Transverse colon (tissue), 4 donors: ENCODE measurements around the gene HMX1. TPM values are rescaled to one million over a fixed set of nuclear protein-coding genes. Genes with fewer than 3 reads are reported as not detected.

Experiments
- DNase-seq: peaks from one replicate; pipeline ENCODE4 v3.0.0-alpha.2; 2019
- H3K27ac ChIP-seq, 4 donors: fragments of 200-600 bp; sonication (generic); 2 replicates each; pipeline ENCODE4 v1.5.1; 2016 to 2018; ENCODE audit warnings: inconsistent platforms in 4 of 4
- H3K27me3 ChIP-seq: fragments of 200-600 bp; sonication (generic); 2 replicates; pipeline ENCODE4 v1.5.1; 2017; ENCODE audit warnings: inconsistent platforms
- H3K36me3 ChIP-seq, 4 donors: fragments of 200-600 bp; sonication (generic); 2 replicates each; pipeline ENCODE4 v1.5.1; 2017 to 2019; ENCODE audit warnings: inconsistent platforms in 4 of 4
- H3K4me1 ChIP-seq, 4 donors: fragments of 200-600 bp; sonication (generic); 2 replicates each; pipeline ENCODE4 v1.5.1; 2017 to 2020; ENCODE audit warnings: inconsistent platforms in 4 of 4
- H3K4me3 ChIP-seq, 4 donors: fragments of 200-600 bp; sonication (generic); 1 replicate in 1 of 4; 2 replicates in 3 of 4; pipeline versions ENCODE4 v1.5.1 to v1.6.1; 2017 to 2019; ENCODE audit warnings: inconsistent platforms in 4 of 4
- H3K9me3 ChIP-seq, 2 donors: fragments of 200-600 bp; sonication (generic); 2 replicates each; pipeline ENCODE4 v1.5.1; 2017 to 2019; ENCODE audit warnings: inconsistent platforms in 2 of 2
- EP300 ChIP-seq: sonication (generic); formaldehyde crosslinking; IDR thresholded peaks from one replicate; pipeline ENCODE4 v1.6.1; 2017; ENCODE audit warnings: antibody characterized with exemption, low read depth
- POLR2A ChIP-seq: fragments of 450-650 bp; IDR thresholded peaks from one replicate; pipeline ENCODE4 v1.6.1; 2016; ENCODE audit warnings: antibody characterized with exemption, mild to moderate bottlenecking, moderate library complexity
- POLR2AphosphoS5 ChIP-seq, 3 donors: sonication (generic); formaldehyde crosslinking; IDR thresholded peaks; one replicate each; pipeline ENCODE4 v1.6.1; 2016; ENCODE audit warnings: antibody characterized with exemption in 3 of 3
- WGBS, 2 donors: methylation state at CpG; one replicate each; pipeline ENCODE4 v1.1.5; 2018; ENCODE audit warnings: low coverage in 1 of 2; 5-methylcytosine and 5-hydroxymethylcytosine counted together
- in situ Hi-C, 4 donors: fragments of 200-750 bp; cut with MboI; loops; one replicate each; pipeline versions ENCODE4 v1.15.0 to v1.15.1; 2017; ENCODE audit warnings: low sequenced_read_pairs in 3 of 4, low pct_ligation_motif_present in 1 of 4, low pct_unique_long_range_greater_than_20kb in 1 of 4
- intact Hi-C: fragments of 100-400 bp; cut with DNase I; formaldehyde crosslinking; loops from one replicate; pipeline ENCODE4 v1.15.1; 2023; ENCODE audit warnings: low total_unique reads
- total RNA-seq, 4 donors: library from RNA; depleted of rRNA; stranded (reverse); fragments of >200 nt; gene quantifications; one replicate each; pipeline ENCODE4 v1.1.0, GENCODE V29; 2016
- TF ChIP-seq, protein P1 (sequence below), 5 experiments: fragments of 200-600 bp in 3 of 5; fragments of 450-650 bp in 2 of 5; sonication (generic) in 3 of 5; IDR thresholded peaks; 1 replicate in 2 of 5; 2 replicates in 3 of 5; pipeline ENCODE4 v1.5.1; 2016 to 2017; ENCODE audit warnings: antibody characterized with exemption in 5 of 5, inconsistent platforms in 3 of 5, mild to moderate bottlenecking in 2 of 5, moderate library complexity in 1 of 5

The HMX1 gene
- total RNA-seq, 4 donors from 2014 or later = not detected

DNA sequence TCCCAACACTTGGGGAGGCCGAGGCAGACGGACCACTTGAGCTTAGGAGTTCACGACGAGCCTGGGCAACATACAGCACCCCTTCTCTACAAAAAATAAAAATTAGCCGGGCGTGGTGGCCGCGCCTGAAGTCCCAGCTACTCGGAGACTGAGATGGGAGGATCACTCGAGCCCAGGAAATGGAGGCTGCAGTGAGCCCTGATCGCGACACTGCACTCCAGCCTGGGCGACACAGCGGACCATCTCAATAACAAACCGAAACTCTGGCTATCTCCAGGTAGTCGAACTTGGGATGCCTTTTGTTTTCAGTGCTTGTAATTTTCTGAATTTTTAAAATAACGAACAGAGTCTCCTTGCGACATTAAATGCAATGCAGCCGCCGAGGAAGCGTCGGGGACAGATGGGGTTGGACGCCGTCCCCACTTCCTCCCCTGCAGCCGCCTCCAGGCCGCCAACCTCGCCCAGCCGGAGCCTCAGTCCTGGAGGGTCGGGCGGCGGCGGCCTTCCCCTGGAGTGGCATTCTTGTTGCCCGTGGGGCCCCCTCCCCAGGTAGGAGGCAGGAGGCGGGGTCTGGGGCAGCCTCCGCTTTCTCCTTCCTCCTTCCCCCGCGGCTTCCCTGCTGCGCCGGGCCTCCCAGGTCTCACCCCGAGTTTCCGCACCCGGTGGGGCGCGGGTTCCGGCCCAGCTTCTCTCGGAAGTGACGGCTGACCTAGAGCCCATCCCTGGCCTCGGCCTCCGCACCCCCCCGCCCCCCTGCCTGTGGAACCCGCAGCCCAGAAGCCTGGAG is 14.6 kb downstream of the HMX1 start:
- Histone ChIP-seq H3K27me3 (peaks cover 99% of the 10 kb centered on the region), H3K4me3 (peak overlapping the region in 1 of 4 donors; percentile 36), H3K27ac (no peak overlapping the region), H3K9me3 (no peaks in the 10 kb centered on the region), H3K36me3 (no peaks in the 10 kb centered on the region), H3K4me1 (peaks cover 0 to 25% (median 19%) of the 10 kb centered on the region in 4 donors)
- TF ChIP-seq, protein P1, sequence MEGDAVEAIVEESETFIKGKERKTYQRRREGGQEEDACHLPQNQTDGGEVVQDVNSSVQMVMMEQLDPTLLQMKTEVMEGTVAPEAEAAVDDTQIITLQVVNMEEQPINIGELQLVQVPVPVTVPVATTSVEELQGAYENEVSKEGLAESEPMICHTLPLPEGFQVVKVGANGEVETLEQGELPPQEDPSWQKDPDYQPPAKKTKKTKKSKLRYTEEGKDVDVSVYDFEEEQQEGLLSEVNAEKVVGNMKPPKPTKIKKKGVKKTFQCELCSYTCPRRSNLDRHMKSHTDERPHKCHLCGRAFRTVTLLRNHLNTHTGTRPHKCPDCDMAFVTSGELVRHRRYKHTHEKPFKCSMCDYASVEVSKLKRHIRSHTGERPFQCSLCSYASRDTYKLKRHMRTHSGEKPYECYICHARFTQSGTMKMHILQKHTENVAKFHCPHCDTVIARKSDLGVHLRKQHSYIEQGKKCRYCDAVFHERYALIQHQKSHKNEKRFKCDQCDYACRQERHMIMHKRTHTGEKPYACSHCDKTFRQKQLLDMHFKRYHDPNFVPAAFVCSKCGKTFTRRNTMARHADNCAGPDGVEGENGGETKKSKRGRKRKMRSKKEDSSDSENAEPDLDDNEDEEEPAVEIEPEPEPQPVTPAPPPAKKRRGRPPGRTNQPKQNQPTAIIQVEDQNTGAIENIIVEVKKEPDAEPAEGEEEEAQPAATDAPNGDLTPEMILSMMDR (IDR thresholded peaks at IDR 0.05) = no peak
- TF ChIP-seq EP300 (no peak), POLR2AphosphoS5 (IDR thresholded peaks at IDR 0.05) (no peak), POLR2A (no peak)
- WGBS, 2 donors = 8% methylated on average over 38 of the region's 51 CpGs; no CpG with 5 or more reads in 1 of the 2 donors
- in situ Hi-C loops (no loop called here), intact Hi-C loops (no loop called here)
- DNase-seq = no peak

DNA sequence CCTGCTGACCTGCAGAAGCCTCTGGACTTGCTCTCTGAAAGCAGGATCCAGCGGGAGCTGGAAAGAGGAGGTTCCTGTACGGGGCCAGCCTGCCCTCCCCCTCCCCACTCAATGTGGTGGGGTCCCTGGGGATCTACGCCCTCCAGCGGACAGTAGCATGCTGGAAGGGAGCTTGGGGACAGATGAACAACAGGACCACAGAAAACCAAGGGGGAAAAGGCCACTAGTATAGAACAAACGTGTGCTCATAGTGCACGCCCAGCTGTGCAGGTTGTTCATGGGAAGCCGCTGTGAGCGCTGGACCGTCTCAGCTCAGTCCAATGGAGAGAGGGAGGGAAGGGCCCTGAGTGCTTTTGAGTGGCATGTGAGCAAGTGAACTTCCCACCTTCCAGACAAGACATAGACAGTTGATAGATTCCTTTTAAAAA is 15.8 kb downstream of the HMX1 start:
- Histone ChIP-seq H3K27me3 (peaks cover 87% of the 10 kb centered on the region), H3K27ac (no peak overlapping the region), H3K36me3 (no peaks in the 10 kb centered on the region), H3K4me1 (peaks cover 0 to 16% (median 11%) of the 10 kb centered on the region in 4 donors), H3K4me3 (no peak overlapping the region), H3K9me3 (no peaks in the 10 kb centered on the region)
- WGBS, 2 donors = 6 to 20% methylated on average over 1 to 9 of the region's 9 CpGs
- DNase-seq = no peak
- in situ Hi-C loops = no loop called here
- TF ChIP-seq POLR2AphosphoS5 (IDR thresholded peaks at IDR 0.05) (no peak), EP300 (no peak), POLR2A (no peak)
- TF ChIP-seq, protein P1 (IDR thresholded peaks at IDR 0.05) = no peak
- intact Hi-C loops = no loop called here

DNA sequence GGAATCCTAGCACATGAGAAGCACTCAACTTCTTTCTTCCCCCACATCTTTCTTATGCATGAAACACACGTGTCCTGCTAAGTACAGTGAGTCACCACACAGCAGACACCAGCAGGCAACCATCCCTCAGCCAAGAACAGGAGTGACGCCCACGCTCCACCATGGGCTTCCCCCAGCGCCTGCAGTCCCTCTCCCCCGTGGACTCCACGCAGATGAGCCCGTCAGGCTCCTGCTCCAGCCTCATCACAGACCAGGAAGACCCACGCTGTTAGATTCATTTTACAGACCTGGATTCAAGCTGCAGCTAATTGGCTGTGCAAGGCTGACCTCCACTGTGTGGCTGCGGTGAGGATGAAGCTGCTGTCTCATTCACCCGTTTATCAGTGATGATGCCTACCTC is 16.7 kb downstream of the HMX1 start:
- peaks cover 0 to 16% (median 11%) of the 10 kb centered on the region in 4 donors for H3K4me1 ChIP-seq
- TF ChIP-seq POLR2A = no peak
- no peak for TF ChIP-seq EP300
- TF ChIP-seq, protein P1 (IDR thresholded peaks at IDR 0.05) = no peak
- no peak for TF ChIP-seq POLR2AphosphoS5 (IDR thresholded peaks at IDR 0.05)
- H3K4me3 ChIP-seq = no peak overlapping the region
- no peak overlapping the region for H3K27ac ChIP-seq
- no peak for DNase-seq
- H3K36me3 ChIP-seq = no peaks in the 10 kb centered on the region
- intact Hi-C loops (no loop called here), in situ Hi-C loops (no loop called here)
- no peaks in the 10 kb centered on the region for H3K9me3 ChIP-seq
- H3K27me3 ChIP-seq = peaks cover 83% of the 10 kb centered on the region
- 21% methylated on average over 10 of the region's 10 CpGs; no CpG with 5 or more reads in 1 of the 2 donors for WGBS, 2 donors

DNA sequence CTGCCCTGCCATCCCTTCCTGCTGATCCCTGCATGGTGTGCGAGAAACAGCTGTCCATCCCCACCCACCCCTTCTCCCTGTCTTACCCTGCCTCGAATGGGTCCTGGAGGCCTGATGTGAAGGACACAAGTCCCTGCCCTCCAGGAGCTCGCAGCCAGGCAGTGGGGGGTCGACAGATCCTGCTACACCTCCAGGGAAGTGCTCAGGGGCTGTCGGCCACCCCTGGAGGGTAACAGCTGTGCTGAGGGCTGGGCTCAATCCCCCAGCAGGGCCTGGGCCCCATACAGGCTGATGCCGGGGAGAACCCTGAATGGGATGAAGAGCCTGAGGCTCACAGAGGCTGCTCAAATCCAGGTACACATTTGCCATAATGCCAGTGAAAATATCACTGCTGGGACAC is 17.6 kb downstream of the HMX1 start:
- 33% methylated on average over 5 of the region's 6 CpGs; no CpG with 5 or more reads in 1 of the 2 donors for WGBS, 2 donors
- Histone ChIP-seq H3K9me3 (no peaks in the 10 kb centered on the region), H3K36me3 (no peaks in the 10 kb centered on the region), H3K4me3 (no peak overlapping the region), H3K4me1 (peaks cover 0 to 16% (median 11%) of the 10 kb centered on the region in 4 donors), H3K27ac (no peak overlapping the region), H3K27me3 (peaks cover 80% of the 10 kb centered on the region)
- no peak for DNase-seq
- intact Hi-C loops (no loop called here), in situ Hi-C loops (no loop called here)
- no peak for TF ChIP-seq EP300
- TF ChIP-seq POLR2A = no peak
- TF ChIP-seq, protein P1 (IDR thresholded peaks at IDR 0.05) = no peak
- TF ChIP-seq POLR2AphosphoS5 (IDR thresholded peaks at IDR 0.05) = no peak
